Breast epithelium (tissue), 3 donors: Measurements from ENCODE around the gene DOCK9.

Experiments used
- CTCF ChIP-seq, 3 donors: fragments of 450-650 bp; IDR thresholded peaks; one replicate each; pipeline ENCODE4 v1.5.1; 2016 to 2017; ENCODE audit warnings: antibody characterized with exemption in 3 of 3, mild to moderate bottlenecking in 3 of 3, moderate library complexity in 3 of 3
- POLR2AphosphoS5 ChIP-seq, 3 donors: sonication (generic); formaldehyde crosslinking; IDR thresholded peaks; one replicate each; pipeline ENCODE4 v1.6.1; 2017; ENCODE audit warnings: antibody characterized with exemption in 3 of 3

GRCh38 chr13:99003851-99004471 is 26.1 kb upstream of the DOCK9 start:
- TF ChIP-seq POLR2AphosphoS5 (IDR thresholded peaks at IDR 0.05) (no peak), CTCF (IDR thresholded peaks at IDR 0.05) (no peak)
